ENCODE data around the gene P4HA2. TPM values are rescaled to one million over a fixed set of nuclear protein-coding genes. Genes with fewer than 3 reads are reported as not detected.

The P4HA2 gene
- total and polyA plus RNA-seq, 10 donors = 2.7 to 38.1 (median 12.9) TPM

GRCh38 chr5:132229236-132229635, 1.6 kb upstream of the P4HA2 start:
- 85 to 94% (median 91%) methylated on average over 5 of the region's 5 CpGs for WGBS, 5 donors

GRCh38 chr5:132228241-132229035, 785 bp upstream of the P4HA2 start:
- 71 to 94% (median 80%) methylated on average over 19 to 27 of the region's 27 CpGs for WGBS, 5 donors

More at GRCh38 chr5:132229236-132229635, 1.6 kb upstream of the P4HA2 start:
- H3K4me1 ChIP-seq = peaks cover 0 to 55% (median 28%) of the 10 kb centered on the region in 6 donors
- DNase-seq = peak; percentile 34
- TF ChIP-seq CTCF (IDR thresholded peaks at IDR 0.05 in 8 of 11, conservative IDR thresholded peaks at IDR 0.05 in 3 of 11) = no peak
- TF ChIP-seq POLR2A (IDR thresholded peaks at IDR 0.05) = no peak
- TF ChIP-seq POLR2AphosphoS5 (IDR thresholded peaks at IDR 0.05) = no peak
- H3K9me3 ChIP-seq = no peaks in the 10 kb centered on the region
- no peak overlapping the region for H3K27ac ChIP-seq
- H3K36me3 ChIP-seq = no peaks in the 10 kb centered on the region
- peaks cover 0 to 29% (median 11%) of the 10 kb centered on the region in 7 donors for H3K27me3 ChIP-seq (replicated peaks in 1 of 7)
- H3K4me3 ChIP-seq = no peak overlapping the region
- intact Hi-C loops (cut with DNase I; ENCODE audit: low total_unique reads) = no loop called here

GRCh38 chr5:132227235-132227484, 493 bp downstream of the P4HA2 start:
- H3K27ac ChIP-seq = peak overlapping the region in 7 of 8 donors; percentile 18 to 85 (median 77)
- H3K9me3 ChIP-seq = no peaks in the 10 kb centered on the region
- no peak for DNase-seq
- no peak for TF ChIP-seq POLR2A (IDR thresholded peaks at IDR 0.05)
- peak in 1 of 11 experiments; percentile 9 for TF ChIP-seq CTCF (IDR thresholded peaks at IDR 0.05 in 8 of 11, conservative IDR thresholded peaks at IDR 0.05 in 3 of 11)
- peak in 2 of 3 donors; percentile 29 to 73 for TF ChIP-seq POLR2AphosphoS5 (IDR thresholded peaks at IDR 0.05)
- H3K36me3 ChIP-seq = no peaks in the 10 kb centered on the region
- intact Hi-C loops (cut with DNase I; ENCODE audit: low total_unique reads) = no loop called here
- H3K4me1 ChIP-seq = peaks cover 4 to 71% (median 32%) of the 10 kb centered on the region in 6 donors
- WGBS, 5 donors = 1 to 3% (median 2%) methylated on average over 12 to 13 of the region's 13 CpGs; no CpG with 5 or more reads in 1 of the 5 donors
- peak overlapping the region; percentile 41 to 81 (median 70) for H3K4me3 ChIP-seq
- H3K27me3 ChIP-seq (replicated peaks in 1 of 7) = peaks cover 0 to 29% (median 11%) of the 10 kb centered on the region in 7 donors

More at GRCh38 chr5:132228241-132229035, 785 bp upstream of the P4HA2 start:
- peak overlapping the region in 5 of 8 donors; percentile 68 to 85 (median 79) for H3K27ac ChIP-seq
- intact Hi-C loops (cut with DNase I; ENCODE audit: low total_unique reads) = no loop called here
- H3K27me3 ChIP-seq (replicated peaks in 1 of 7) = peaks cover 0 to 29% (median 11%) of the 10 kb centered on the region in 7 donors
- H3K36me3 ChIP-seq = no peaks in the 10 kb centered on the region
- peak; percentile 71 for DNase-seq
- peak overlapping the region; percentile 41 to 81 (median 70) for H3K4me3 ChIP-seq
- H3K4me1 ChIP-seq = peaks cover 0 to 58% (median 28%) of the 10 kb centered on the region in 6 donors
- no peak for TF ChIP-seq POLR2A (IDR thresholded peaks at IDR 0.05)
- no peak for TF ChIP-seq CTCF (IDR thresholded peaks at IDR 0.05 in 8 of 11, conservative IDR thresholded peaks at IDR 0.05 in 3 of 11)
- TF ChIP-seq POLR2AphosphoS5 (IDR thresholded peaks at IDR 0.05) = no peak
- H3K9me3 ChIP-seq = no peaks in the 10 kb centered on the region

GRCh38 chr5:132226516-132227234, 978 bp downstream of the P4HA2 start:
- no peak for TF ChIP-seq CTCF (IDR thresholded peaks at IDR 0.05 in 8 of 11, conservative IDR thresholded peaks at IDR 0.05 in 3 of 11)
- no peak for TF ChIP-seq POLR2A (IDR thresholded peaks at IDR 0.05)
- Histone ChIP-seq H3K4me3 (peak overlapping the region; percentile 41 to 81 (median 70)), H3K36me3 (no peaks in the 10 kb centered on the region), H3K9me3 (no peaks in the 10 kb centered on the region), H3K27ac (peak overlapping the region in 7 of 8 donors; percentile 18 to 85 (median 77)), H3K4me1 (peaks cover 4 to 74% (median 33%) of the 10 kb centered on the region in 6 donors), H3K27me3 (replicated peaks in 1 of 7) (peaks cover 0 to 29% (median 11%) of the 10 kb centered on the region in 7 donors)
- WGBS, 5 donors = 66 to 75% (median 73%) methylated on average over 22 to 23 of the region's 23 CpGs
- DNase-seq = peak; percentile 57
- intact Hi-C loops (cut with DNase I; ENCODE audit: low total_unique reads) = no loop called here
